Suppressor macrophage treated with lipopolysaccharide for 4 hours (primary cell): ENCODE results near the gene MAGI1.

Source experiments
- DNase-seq: peaks from one replicate; pipeline ENCODE4 v3.0.0-alpha.2; 2020

Gene MAGI1

GRCh38 chr3:65787340-65787739 is 251.4 kb downstream of the MAGI1 start:
- no peak for DNase-seq

DNA sequence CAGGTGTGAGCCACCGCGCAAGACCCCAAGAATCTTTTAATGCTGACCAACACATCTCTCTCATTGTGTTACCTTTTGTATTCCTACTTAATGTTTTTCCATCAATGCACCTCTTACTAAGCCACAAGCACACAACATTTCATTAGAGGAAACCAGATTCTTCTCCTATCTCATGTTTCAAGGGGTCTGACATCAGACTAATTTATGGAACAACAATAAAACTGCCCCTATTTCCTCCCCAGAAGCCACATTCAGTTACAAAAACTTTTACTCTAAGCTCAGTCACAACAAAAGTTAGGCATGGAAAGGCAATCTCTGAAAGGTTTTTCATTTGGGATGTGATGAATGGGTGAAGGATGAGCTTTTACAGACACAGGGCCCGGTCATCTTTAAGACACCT is 251.8 kb downstream of the MAGI1 start:
- DNase-seq, result no peak

GRCh38 chr3:65785065-65785645 is 253.6 kb downstream of the MAGI1 start:
- peak; percentile 61 for DNase-seq

DNA sequence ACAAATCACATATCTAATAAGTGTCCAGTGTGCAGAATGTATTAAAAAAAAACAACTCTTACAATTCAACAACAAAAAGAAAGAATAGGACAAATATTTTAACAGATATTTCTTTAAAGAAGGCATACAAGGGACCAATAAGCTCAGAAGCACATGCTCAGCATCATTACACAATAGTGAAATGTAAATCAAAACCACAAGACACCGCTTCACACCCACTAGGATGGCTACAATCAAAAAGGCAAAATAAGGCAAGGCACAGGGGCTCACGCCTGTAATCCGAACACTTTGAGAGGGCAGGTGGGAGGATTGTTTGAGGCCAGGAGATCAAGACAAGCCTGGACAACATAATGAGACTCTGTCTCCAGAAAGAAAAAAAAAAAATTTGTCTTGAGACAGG is 255.6 kb downstream of the MAGI1 start:
- DNase-seq, result no peak

DNA sequence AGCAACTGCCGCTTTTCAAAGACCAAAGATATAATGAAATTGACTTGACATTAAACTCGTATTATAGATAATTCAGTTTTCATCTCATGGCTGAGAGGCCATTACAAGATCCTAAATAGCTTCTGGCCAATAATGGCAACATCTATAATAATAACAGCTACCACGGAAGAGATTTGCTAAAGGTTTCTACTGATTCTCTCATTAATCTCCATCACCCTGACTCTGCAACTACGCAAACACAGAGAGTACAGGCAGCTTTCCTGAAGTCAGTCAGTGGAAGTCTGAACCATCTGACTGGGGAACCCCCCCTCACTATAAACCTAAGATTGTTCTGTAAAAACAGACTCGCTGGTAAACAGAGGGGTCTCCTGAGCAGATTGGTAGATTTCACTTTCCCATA is 257.1 kb downstream of the MAGI1 start:
- no peak for DNase-seq

DNA sequence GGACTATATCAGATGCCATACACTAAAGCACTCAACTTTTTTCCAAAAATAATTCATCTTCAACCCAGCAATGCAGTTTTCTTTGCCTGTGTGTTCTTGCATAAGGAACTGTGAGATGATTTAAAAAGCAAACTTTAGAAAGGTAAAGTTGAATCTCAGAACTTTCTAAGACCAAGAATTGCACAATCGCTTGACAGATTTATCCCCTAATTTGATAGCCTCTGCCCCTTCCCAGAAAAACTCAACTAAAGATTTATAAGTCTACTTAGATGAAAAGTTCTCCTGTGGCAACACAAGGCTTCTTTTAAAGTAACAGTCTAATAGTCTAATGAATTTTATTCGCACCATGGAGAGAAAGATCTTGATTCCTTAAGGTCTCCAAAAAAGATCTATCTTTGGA is 259.3 kb downstream of the MAGI1 start:
- DNase-seq, result no peak

DNA sequence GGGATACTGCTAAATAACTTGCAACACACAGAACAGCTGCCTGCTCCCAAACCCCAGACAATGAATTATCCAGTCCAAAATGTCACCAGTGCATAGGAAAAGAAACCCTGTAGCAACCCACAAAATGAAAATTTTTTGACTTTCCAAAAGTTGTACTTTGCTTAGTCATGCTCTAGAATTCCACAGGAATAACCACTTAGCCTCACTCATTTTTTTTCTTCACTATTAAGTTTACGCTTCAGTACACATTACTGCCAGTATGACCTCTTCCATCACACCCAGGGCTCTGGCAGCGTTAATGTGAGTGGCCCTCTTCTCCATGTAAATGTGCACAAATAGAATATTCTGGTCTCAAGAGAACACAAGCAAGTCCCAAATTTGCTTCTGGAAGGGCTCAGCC is 259.8 kb downstream of the MAGI1 start:
- DNase-seq, result no peak

DNA sequence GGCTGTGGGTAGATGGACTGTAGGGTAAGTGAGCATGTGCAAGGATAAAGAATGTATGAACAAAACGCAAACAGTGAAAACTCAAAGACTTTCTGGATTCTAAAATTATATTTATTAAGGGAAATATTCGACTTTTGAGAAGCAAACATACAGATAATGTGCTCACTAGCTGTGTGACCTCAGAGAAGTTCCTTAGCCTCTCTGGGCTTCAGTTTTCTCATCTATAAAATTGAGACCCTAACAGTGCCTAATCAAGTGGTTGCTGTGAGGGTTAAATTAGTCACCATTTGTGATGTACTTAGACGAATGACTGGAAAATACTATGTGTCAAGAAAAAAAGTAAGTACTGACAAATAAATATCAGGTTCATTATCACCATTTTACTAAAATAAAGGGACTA is 261.7 kb downstream of the MAGI1 start:
- no peak for DNase-seq

- no peak for DNase-seq
These were observed 262.2 kb downstream of the MAGI1 start for GRCh38 chr3:65776494-65776893.

DNA sequence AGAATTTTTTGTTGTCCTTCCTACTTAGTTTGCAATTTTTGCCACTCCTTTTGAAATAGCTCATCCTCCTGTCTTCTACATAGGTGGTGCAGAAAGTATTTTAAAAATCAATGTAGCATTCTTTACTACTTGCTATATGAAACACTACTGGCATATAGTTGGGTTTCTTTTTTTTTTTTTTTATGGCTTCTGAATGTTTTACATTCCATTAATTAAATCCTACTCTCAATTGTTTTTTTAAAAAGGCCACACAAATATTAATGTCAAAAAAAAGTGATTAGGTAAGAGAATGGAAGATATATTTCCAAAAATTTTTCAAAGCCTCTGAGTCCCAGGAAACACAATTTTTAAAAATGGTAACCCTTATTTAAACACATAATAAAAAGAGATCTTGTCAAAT is 262.6 kb downstream of the MAGI1 start:
- DNase-seq, result no peak

DNA sequence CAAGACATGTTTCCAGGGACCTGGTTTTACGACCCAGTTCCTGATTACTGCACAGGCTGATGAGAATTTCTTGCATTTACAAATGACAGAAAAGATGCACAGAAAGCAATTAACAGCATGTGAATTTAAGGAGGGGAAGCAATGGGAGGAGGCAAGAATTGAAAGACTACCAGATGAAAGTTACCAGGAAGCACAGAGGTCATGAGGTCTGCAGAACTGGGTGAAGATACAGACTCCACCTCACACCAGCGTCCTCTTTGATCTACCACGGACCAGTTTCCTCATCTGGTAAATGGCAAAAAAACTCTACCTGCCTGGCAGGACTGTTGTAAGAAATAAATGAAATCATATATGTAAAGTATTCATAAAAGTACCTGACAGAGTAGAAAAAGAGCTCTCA is 266.0 kb downstream of the MAGI1 start:
- DNase-seq, result no peak

DNA sequence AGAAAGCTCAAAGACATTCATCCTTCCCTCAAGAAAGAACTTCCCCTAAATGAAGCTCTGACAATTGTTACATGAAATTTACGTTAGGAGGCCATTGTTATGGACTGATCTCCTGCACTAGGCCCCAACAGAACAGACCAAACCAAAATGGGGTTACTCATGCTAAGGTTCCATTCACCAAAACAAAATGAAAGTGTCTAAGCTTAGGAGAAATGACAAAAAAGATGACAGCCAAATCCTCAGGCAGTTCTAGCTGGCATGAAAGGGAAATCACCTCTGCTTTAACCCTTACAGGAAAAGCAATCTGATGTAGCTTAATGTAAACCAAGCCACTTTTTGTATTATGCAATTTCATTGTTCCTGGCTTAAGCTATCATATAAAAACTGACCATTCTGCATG is 271.2 kb downstream of the MAGI1 start:
- no peak for DNase-seq

DNA sequence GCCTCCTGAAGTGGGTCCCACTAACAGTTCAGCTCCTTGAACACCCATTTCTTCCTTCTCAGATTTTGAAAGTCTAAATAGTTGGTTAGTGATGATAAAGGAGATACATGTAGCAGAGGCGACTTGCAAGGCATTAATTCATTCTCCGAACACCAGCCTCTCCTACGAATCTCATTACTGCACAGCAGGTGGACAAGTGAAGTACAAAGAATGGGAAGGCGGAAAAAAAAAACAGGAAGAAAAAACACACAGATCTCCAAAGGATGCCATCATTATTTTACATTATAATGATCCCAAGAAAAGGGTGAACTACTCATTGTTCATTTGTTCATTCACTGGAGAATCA is 276.5 kb downstream of the MAGI1 start:
- no peak for DNase-seq

- no peak for DNase-seq
These were observed 277.1 kb downstream of the MAGI1 start for GRCh38 chr3:65761446-65762234.

- peak; percentile 32 for DNase-seq
These were observed 279.7 kb downstream of the MAGI1 start for GRCh38 chr3:65758876-65759598.

- DNase-seq, result no peak
These were observed 280.3 kb downstream of the MAGI1 start for GRCh38 chr3:65758438-65758837.

GRCh38 chr3:65752636-65753035 is 286.1 kb downstream of the MAGI1 start:
- DNase-seq, result no peak

DNA sequence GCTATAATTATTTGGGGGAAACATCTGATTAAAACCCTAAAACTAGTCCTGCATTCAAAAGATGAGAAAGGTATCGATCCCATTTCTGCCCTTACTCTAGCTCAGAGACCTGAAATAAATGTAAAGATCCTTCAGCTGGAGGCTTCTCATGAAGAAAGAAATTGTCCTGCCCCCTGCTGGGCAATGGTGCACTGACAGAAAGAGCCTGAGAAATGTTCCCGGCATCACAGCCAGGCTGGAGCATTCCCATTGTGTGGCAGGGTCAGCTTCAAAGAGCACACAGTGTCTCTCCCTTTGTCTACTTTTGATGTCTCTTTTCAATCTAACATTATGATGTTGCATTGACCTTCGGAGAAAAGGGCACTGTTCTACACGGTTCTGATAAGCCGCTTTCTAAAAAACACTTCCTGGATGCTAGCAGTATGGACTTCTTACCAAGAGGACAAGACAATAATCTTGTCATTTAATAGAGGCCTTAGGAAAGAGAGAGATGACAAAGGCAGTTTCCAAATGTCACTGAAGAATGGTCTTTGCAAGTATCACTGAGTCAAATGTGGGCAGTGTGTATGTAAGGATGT is 287.5 kb downstream of the MAGI1 start:
- peak; percentile 12 for DNase-seq

DNA sequence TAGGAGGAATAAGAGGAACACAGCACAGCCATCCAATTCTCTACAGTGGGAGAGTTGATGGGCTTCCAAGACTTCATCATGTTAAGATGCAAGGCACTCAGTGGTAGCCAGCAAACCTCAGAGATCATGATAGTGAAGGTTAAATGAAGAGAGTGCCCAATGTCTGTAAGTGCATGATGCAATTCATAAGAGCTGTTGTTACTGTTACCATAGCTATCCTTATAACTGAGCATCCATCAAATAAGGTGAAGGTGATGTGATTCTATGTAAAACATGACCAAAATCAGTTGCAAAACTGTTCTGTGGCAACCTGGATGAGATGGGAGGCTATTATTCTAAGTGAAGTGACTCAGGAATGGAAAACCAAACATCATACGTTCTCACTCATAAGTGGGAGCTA is 289.7 kb downstream of the MAGI1 start:
- DNase-seq, result no peak

DNA sequence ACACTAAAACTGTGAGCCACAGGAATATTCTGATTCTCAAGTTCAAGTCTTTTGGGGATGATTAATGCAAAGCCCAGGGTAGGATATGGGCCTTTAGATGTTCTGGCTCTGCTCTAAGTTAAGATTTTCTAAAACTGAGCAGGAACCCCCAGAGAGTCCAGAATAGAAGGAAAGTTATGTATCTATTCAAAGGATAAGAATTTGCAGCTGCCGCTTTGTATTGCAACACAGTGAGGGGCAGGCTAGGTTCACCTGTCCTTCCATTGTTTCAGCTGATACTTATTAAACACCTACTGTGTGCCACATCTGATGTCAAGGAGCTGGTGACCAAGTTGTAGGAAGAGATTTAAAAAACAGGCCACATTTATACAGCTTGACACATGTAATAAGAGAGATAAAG is 290.4 kb downstream of the MAGI1 start:
- no peak for DNase-seq

- no peak for DNase-seq
These were observed 291.9 kb downstream of the MAGI1 start for GRCh38 chr3:65746848-65747247.

DNA sequence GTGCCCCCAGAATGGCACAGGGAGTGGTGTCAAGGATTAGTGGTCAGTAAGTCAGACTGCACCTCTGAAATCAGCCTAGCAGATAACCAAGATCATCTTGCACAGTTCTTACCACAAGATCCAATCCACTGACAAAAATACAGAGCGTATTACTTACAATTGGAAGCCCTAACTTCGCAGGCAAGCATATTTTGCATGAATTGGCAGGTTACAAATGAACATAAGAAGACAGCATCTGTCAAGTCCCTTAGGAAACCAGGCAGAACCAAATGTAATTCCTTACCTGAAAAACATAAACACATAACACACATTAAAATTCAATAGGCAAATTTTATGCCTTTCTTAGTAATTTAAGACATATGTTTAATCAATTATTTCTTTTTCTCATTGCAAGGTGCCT is 293.4 kb downstream of the MAGI1 start:
- no peak for DNase-seq

GRCh38 chr3:65742914-65743313 is 295.8 kb downstream of the MAGI1 start:
- DNase-seq, result no peak

DNA sequence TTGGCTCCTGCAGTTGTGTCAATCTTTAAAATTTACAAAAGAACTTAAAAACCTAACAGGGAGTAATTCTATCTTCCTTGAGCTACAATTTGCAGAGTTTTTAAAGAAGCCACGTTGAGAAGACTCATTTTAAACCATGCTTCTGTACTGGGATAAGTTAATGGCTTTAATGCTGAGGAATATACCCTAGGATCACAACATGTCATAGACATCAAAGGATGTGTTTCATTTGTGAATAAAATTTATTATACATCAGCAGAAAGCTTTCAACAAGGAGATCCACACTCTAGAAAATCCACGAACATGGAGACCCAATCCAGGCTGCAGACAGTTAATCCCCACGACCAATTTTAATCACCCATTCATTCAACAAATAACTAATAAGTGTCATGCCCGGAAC is 297.2 kb downstream of the MAGI1 start:
- no peak for DNase-seq
